ENCODE data around the gene SMU1. TPM values are rescaled to one million over a fixed set of nuclear protein-coding genes. Genes with fewer than 3 reads are reported as not detected.

Gene SMU1
- total and polyA plus RNA-seq, 2 donors (not counting 1 experiment from before 2014, with no cell fraction given) = 19.1 to 31.0 TPM

DNA sequence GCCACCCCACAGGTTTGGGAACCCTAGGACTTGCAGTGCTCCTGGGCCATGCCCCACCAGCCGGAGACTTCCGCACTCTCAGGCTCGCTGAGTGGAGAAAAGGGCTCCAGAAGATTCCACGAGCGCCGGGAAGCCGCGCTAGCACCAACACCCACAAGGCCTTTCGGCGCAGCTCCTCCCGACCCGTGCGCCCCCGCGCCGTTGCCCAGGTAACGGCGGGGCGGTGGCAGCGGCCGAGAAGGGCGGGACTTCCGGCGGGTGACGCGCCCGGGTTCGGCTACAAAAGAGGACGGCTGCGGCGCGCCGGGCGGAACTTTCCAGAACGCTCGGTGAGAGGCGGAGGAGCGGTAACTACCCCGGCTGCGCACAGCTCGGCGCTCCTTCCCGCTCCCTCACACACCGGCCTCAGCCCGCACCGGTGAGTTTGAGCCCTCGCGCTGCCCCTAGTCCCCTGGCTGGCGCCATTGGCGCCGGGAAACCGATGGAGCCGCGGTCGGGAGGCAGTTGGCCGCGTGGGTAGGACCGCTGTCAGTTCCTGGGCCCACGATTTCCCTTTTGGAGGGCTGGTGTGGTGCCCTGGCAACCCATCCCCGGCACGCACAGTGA, 51.4 kb downstream of the SMU1 start, which contains the start of gene DNAJA1:
TSS of gene DNAJA1 (plus strand) at position 308 of the 606 bp plus-strand sequence. CDS start 1,212 bp downstream, outside the sequence.
- H3K27ac ChIP-seq (ENCODE audit: insufficient read depth, low read length) = peak within 1 kb of the TSS; percentile 97
- H3K79me2 ChIP-seq (ENCODE audit: control insufficient read depth, insufficient read depth, low read length) = peaks cover 74% of the 10 kb centered on the region
- TF ChIP-seq CTCF (conservative IDR thresholded peaks at IDR 0.05 in 1 of 2, IDR thresholded peaks at IDR 0.05 in 1 of 2; ENCODE audit: low read depth in 1 of 2, low read length in 2 of 2) (no peak), EZH2 (IDR thresholded peaks at IDR 0.05; ENCODE audit: low read length, missing control alignments) (no peak)

DNA sequence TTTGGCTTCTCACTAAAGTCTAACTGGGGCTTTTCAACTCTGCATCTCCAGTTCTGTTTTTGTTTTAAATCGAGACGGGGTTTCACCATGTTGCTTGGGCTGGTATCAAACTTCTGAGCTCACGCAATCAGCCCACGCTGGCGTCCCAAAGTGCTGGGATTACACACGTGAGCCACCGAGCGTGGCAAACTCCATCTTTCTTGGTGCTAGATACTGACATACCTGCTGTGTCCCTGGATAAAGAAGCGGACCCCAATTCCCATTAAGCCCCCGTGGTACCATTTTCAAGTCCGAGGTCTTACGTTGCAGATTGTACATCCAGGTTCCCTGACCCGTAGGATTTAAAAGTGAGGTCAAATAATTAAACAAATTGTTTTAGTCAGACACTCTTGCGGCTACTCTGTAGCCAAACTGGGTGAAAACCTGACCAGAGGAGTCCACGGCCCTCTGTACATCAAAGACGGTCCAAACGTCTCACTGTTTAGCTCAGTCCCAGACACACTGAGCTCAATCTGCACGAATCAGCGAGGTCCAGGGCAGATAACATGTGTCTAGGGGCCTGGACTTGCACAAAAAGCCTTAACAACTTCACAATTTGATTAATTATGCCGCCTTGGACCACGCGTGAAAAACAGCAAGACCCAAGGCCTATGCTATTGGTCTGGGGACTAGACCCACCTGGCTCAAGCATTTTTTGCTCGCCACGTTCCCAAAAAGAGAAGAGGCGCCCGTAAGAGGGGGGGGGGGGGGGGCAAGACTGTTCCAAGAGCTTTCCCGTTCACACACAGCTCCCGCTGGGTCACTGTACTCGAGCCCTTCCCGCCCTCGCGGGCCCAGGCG, 52.1 kb downstream of the SMU1 start:
- Histone ChIP-seq H3K4me1 (ENCODE audit: control insufficient read depth, extremely low read depth, insufficient read depth, low read length) (peaks cover 7% of the 10 kb centered on the region), H3K9ac (ENCODE audit: insufficient read depth, low read length) (peak overlapping the region; percentile 84), H3K9me3 (ENCODE audit: control insufficient read depth, insufficient read depth, low read depth, low read length) (no peaks in the 10 kb centered on the region), H3K4me2 (ENCODE audit: extremely low read depth, insufficient read depth, low read length) (peak overlapping the region; percentile 84), H3K27me3 (ENCODE audit: control insufficient read depth, insufficient read depth, low read length) (no peaks in the 10 kb centered on the region), H3K36me3 (ENCODE audit: control insufficient read depth, insufficient read depth, low read length) (peaks cover 2% of the 10 kb centered on the region), H3K4me3 (replicated peaks in 1 of 4; ENCODE audit: control extremely low read depth in 1 of 4, insufficient read depth in 1 of 4, low read depth in 3 of 4, low read length in 4 of 4) (peak overlapping the region; percentile 62 to 98 (median 80)), H3K27ac (ENCODE audit: insufficient read depth, low read length) (peak overlapping the region; percentile 97), H4K20me1 (ENCODE audit: control insufficient read depth, extremely low read depth, insufficient read depth, low read length) (peaks cover 3% of the 10 kb centered on the region), H2AFZ (ENCODE audit: low read length) (peak overlapping the region; percentile 73), H3K79me2 (ENCODE audit: control insufficient read depth, insufficient read depth, low read length) (peaks cover 68% of the 10 kb centered on the region)
- peak; percentile 41 to 45 for DNase-seq (ENCODE audit: low read depth in 2 of 2)
- no peak for TF ChIP-seq CTCF (conservative IDR thresholded peaks at IDR 0.05 in 1 of 2, IDR thresholded peaks at IDR 0.05 in 1 of 2; ENCODE audit: low read depth in 1 of 2, low read length in 2 of 2)
- TF ChIP-seq EZH2 (IDR thresholded peaks at IDR 0.05; ENCODE audit: low read length, missing control alignments) = no peak

More for the DNA sequence above, 51.4 kb downstream of the SMU1 start, which contains the start of gene DNAJA1:
- Histone ChIP-seq H3K9ac (ENCODE audit: insufficient read depth, low read length) (peak within 1 kb of the TSS; percentile 98), H3K27me3 (ENCODE audit: control insufficient read depth, insufficient read depth, low read length) (no peaks in the 10 kb centered on the region), H3K4me2 (ENCODE audit: extremely low read depth, insufficient read depth, low read length) (peak within 1 kb of the TSS; percentile 84), H3K4me1 (ENCODE audit: control insufficient read depth, extremely low read depth, insufficient read depth, low read length) (peaks cover 9% of the 10 kb centered on the region), H3K36me3 (ENCODE audit: control insufficient read depth, insufficient read depth, low read length) (no peaks in the 10 kb centered on the region), H3K9me3 (ENCODE audit: control insufficient read depth, insufficient read depth, low read depth, low read length) (no peaks in the 10 kb centered on the region), H2AFZ (ENCODE audit: low read length) (peak within 1 kb of the TSS; percentile 73), H3K4me3 (replicated peaks in 1 of 4; ENCODE audit: control extremely low read depth in 1 of 4, insufficient read depth in 1 of 4, low read depth in 3 of 4, low read length in 4 of 4) (peak within 1 kb of the TSS; percentile 77 to 98 (median 84)), H4K20me1 (ENCODE audit: control insufficient read depth, extremely low read depth, insufficient read depth, low read length) (peaks cover 3% of the 10 kb centered on the region)
- DNase-seq (ENCODE audit: low read depth in 2 of 2) = peak; percentile 88 to 93

DNA sequence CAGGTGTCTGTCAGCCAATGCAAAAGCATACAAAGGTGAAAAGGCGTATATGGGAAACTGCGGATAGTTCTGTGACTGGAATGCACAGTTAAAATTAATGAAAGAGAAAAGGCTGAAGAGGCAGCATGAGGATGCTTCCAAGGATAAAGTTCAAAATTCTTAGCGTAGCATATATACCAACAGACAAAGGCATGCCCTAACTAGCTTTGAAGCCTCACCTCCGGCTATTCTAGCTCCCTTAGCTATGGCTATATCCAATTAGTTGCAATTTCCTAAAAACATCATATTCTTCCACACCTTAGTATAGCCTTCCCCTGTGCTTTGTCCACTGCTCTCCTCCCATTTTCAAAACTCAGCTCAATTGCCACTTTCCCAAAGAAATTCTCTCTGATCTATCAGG, 52.8 kb downstream of the SMU1 start:
- Histone ChIP-seq H3K9me3 (ENCODE audit: control insufficient read depth, insufficient read depth, low read depth, low read length) (no peaks in the 10 kb centered on the region), H4K20me1 (ENCODE audit: control insufficient read depth, extremely low read depth, insufficient read depth, low read length) (peaks cover 3% of the 10 kb centered on the region), H3K27ac (ENCODE audit: insufficient read depth, low read length) (peak overlapping the region; percentile 97), H3K27me3 (ENCODE audit: control insufficient read depth, insufficient read depth, low read length) (no peaks in the 10 kb centered on the region), H3K4me2 (ENCODE audit: extremely low read depth, insufficient read depth, low read length) (peak overlapping the region; percentile 84), H2AFZ (ENCODE audit: low read length) (no peak overlapping the region), H3K9ac (ENCODE audit: insufficient read depth, low read length) (no peak overlapping the region), H3K4me3 (replicated peaks in 1 of 4; ENCODE audit: control extremely low read depth in 1 of 4, insufficient read depth in 1 of 4, low read depth in 3 of 4, low read length in 4 of 4) (peak overlapping the region; percentile 62 to 98 (median 80)), H3K79me2 (ENCODE audit: control insufficient read depth, insufficient read depth, low read length) (peaks cover 61% of the 10 kb centered on the region), H3K4me1 (ENCODE audit: control insufficient read depth, extremely low read depth, insufficient read depth, low read length) (peaks cover 3% of the 10 kb centered on the region), H3K36me3 (ENCODE audit: control insufficient read depth, insufficient read depth, low read length) (peaks cover 2% of the 10 kb centered on the region)
- DNase-seq (ENCODE audit: low read depth in 2 of 2) = no peak
- TF ChIP-seq CTCF (conservative IDR thresholded peaks at IDR 0.05 in 1 of 2, IDR thresholded peaks at IDR 0.05 in 1 of 2; ENCODE audit: low read depth in 1 of 2, low read length in 2 of 2) (no peak), EZH2 (IDR thresholded peaks at IDR 0.05; ENCODE audit: low read length, missing control alignments) (no peak)
